HepG2 (cell line): ENCODE results near the gene HTRA2. TPM values are rescaled to one million over a fixed set of nuclear protein-coding genes. Genes with fewer than 3 reads are reported as not detected.
A peak's percentile ranks its signal among the peaks of the same experiment; 100 is the strongest.

Experiments
- CEBPG ChIP-seq: IDR thresholded peaks from 2 replicates; pipeline ENCODE4 v1.6.1; 2016
- HNF4G ChIP-seq, 2 experiments: sonication (generic) in 1 of 2; formaldehyde crosslinking in 1 of 2; IDR thresholded peaks; 2 replicates each; pipeline versions ENCODE4 v1.4.0 to v1.6.1; 2011 to 2020; ENCODE audit warnings: borderline replicate concordance in 2 of 2, low read depth in 2 of 2, mild to moderate bottlenecking in 2 of 2, low read length in 1 of 2, missing genetic modification reagents in 1 of 2, moderate library complexity in 1 of 2
- MTA3 ChIP-seq: sonication (generic); formaldehyde crosslinking; IDR thresholded peaks from 2 replicates; pipeline ENCODE4 v1.4.0; 2020; ENCODE audit warnings: missing genetic modification reagents
- NKX3-1 ChIP-seq: sonication (generic); formaldehyde crosslinking; IDR thresholded peaks from 2 replicates; pipeline ENCODE4 v1.5.0; 2020; ENCODE audit warnings: missing genetic modification reagents
- TBX2 ChIP-seq: sonication (generic); formaldehyde crosslinking; IDR thresholded peaks from 2 replicates; pipeline ENCODE4 v1.5.0; 2020; ENCODE audit warnings: missing genetic modification reagents, mild to moderate bottlenecking, borderline replicate concordance
- TP53 ChIP-seq: sonication (generic); formaldehyde crosslinking; conservative IDR thresholded peaks from 2 replicates; pipeline ENCODE4 v1.4.0; 2020; ENCODE audit warnings: missing genetic modification reagents
- ZNF501 ChIP-seq: sonication (generic); formaldehyde crosslinking; IDR thresholded peaks from 2 replicates; pipeline ENCODE4 v1.5.1; 2020; ENCODE audit warnings: mild to moderate bottlenecking, moderate library complexity, missing genetic modification reagents
- ZNF547 ChIP-seq: sonication (generic); formaldehyde crosslinking; IDR thresholded peaks from 2 replicates; pipeline ENCODE4 v1.5.1; 2020; ENCODE audit warnings: mild to moderate bottlenecking, missing genetic modification reagents
- polyA plus RNA-seq, 8 experiments: library from polyadenylated mRNA; depleted of rRNA in 3 of 8; stranded (reverse) in 7 of 8; unstranded in 1 of 8; fragments of >200 nt; fragmentation: Illumina TruSeq in 4 of 8; extraction: Trizol in 4 of 8; gene quantifications; 2 replicates each; pipeline versions ENCODE4 v1.2.1 to v1.2.3, GENCODE V29; 2011 to 2016; ENCODE audit warnings: low read depth in 4 of 8, missing spikeins in 1 of 8, mixed read lengths in 1 of 8; ENCODE audit not compliant: insufficient read depth in 1 of 8
- total RNA-seq, 5 experiments: library from RNA; depleted of rRNA; stranded (reverse); fragments of >200 nt; fragmentation: Illumina TruSeq; extraction: Trizol; gene quantifications; 2 replicates each; pipeline ENCODE4 v1.2.3, GENCODE V29; 2016; ENCODE audit warnings: low read depth in 1 of 5
- TF ChIP-seq, protein P1 (sequence below): IDR thresholded peaks from 2 replicates; pipeline ENCODE4 v1.6.1; 2012; ENCODE audit warnings: inconsistent platforms
- TF ChIP-seq, protein P2 (sequence below): sonication (generic); formaldehyde crosslinking; IDR thresholded peaks from 2 replicates; pipeline ENCODE4 v1.5.0; 2020; ENCODE audit warnings: missing genetic modification reagents
- TF ChIP-seq, protein P3 (sequence below): sonication (generic); formaldehyde crosslinking; IDR thresholded peaks from 2 replicates; pipeline ENCODE4 v1.4.0; 2020; ENCODE audit warnings: missing genetic modification reagents

Gene HTRA2
- total and polyA plus RNA-seq, 2 of the 13 experiments (the other 11 are each of a cell fraction or from before 2014, with no cell fraction given): 47.7 to 50.3 TPM

GRCh38 chr2:74529357-74530238, at the start of gene HTRA2, which contains the start of gene AUP1 (continued):
- TF ChIP-seq HNF4G (IDR thresholded peaks at IDR 0.05; ENCODE audit: borderline replicate concordance, low read depth, low read length) (no peak; the same call in 1 of the 2 replicates), HNF4G (CRISPR knock-in tag; IDR thresholded peaks at IDR 0.05; ENCODE audit: borderline replicate concordance, low read depth) (no peak), NKX3-1 (CRISPR knock-in tag) (0 out of 2 replicates have a peak, but pooled peaks have one; percentile 31), ZNF501 (CRISPR knock-in tag) (peak; percentile 99), CEBPG (0 out of 2 replicates have a peak, but pooled peaks have one; percentile 16), TP53 (CRISPR knock-in tag) (0 out of 2 replicates have a peak, but pooled peaks have one; percentile 84), MTA3 (CRISPR knock-in tag) (no peak), ZNF547 (CRISPR knock-in tag) (peak; percentile 73), TBX2 (CRISPR knock-in tag) (peak; percentile 93)
- TF ChIP-seq, protein P1, sequence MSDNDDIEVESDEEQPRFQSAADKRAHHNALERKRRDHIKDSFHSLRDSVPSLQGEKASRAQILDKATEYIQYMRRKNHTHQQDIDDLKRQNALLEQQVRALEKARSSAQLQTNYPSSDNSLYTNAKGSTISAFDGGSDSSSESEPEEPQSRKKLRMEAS: peak; percentile 64
- TF ChIP-seq, protein P2, sequence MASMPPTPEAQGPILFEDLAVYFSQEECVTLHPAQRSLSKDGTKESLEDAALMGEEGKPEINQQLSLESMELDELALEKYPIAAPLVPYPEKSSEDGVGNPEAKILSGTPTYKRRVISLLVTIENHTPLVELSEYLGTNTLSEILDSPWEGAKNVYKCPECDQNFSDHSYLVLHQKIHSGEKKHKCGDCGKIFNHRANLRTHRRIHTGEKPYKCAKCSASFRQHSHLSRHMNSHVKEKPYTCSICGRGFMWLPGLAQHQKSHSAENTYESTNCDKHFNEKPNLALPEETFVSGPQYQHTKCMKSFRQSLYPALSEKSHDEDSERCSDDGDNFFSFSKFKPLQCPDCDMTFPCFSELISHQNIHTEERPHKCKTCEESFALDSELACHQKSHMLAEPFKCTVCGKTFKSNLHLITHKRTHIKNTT (CRISPR knock-in tag): peak; percentile 88; the same call in 1 of the 2 replicates
- TF ChIP-seq, protein P3, sequence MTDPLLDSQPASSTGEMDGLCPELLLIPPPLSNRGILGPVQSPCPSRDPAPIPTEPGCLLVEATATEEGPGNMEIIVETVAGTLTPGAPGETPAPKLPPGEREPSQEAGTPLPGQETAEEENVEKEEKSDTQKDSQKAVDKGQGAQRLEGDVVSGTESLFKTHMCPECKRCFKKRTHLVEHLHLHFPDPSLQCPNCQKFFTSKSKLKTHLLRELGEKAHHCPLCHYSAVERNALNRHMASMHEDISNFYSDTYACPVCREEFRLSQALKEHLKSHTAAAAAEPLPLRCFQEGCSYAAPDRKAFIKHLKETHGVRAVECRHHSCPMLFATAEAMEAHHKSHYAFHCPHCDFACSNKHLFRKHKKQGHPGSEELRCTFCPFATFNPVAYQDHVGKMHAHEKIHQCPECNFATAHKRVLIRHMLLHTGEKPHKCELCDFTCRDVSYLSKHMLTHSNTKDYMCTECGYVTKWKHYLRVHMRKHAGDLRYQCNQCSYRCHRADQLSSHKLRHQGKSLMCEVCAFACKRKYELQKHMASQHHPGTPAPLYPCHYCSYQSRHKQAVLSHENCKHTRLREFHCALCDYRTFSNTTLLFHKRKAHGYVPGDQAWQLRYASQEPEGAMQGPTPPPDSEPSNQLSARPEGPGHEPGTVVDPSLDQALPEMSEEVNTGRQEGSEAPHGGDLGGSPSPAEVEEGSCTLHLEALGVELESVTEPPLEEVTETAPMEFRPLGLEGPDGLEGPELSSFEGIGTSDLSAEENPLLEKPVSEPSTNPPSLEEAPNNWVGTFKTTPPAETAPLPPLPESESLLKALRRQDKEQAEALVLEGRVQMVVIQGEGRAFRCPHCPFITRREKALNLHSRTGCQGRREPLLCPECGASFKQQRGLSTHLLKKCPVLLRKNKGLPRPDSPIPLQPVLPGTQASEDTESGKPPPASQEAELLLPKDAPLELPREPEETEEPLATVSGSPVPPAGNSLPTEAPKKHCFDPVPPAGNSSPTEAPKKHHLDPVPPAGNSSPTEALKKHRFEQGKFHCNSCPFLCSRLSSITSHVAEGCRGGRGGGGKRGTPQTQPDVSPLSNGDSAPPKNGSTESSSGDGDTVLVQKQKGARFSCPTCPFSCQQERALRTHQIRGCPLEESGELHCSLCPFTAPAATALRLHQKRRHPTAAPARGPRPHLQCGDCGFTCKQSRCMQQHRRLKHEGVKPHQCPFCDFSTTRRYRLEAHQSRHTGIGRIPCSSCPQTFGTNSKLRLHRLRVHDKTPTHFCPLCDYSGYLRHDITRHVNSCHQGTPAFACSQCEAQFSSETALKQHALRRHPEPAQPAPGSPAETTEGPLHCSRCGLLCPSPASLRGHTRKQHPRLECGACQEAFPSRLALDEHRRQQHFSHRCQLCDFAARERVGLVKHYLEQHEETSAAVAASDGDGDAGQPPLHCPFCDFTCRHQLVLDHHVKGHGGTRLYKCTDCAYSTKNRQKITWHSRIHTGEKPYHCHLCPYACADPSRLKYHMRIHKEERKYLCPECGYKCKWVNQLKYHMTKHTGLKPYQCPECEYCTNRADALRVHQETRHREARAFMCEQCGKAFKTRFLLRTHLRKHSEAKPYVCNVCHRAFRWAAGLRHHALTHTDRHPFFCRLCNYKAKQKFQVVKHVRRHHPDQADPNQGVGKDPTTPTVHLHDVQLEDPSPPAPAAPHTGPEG (CRISPR knock-in tag): peak; percentile 85
